ENCODE data around the gene SSBP1. TPM values are rescaled to one million over a fixed set of nuclear protein-coding genes. Genes with fewer than 3 reads are reported as not detected.
A peak's percentile ranks its signal among the peaks of the same experiment; 100 is the strongest.

SSBP1 gene
- total RNA-seq, 1 experiment from 2014 or later, result 245 TPM

GRCh38 chr7:141738592-141739013 is 445 bp downstream of the SSBP1 start:
- Mint-ChIP-seq H3K36me3 (peaks cover 41% of the 10 kb centered on the region), H3K4me1 (peaks cover 21% of the 10 kb centered on the region), H3K27me3 (ENCODE audit: low read depth) (no peaks in the 10 kb centered on the region), H3K4me3 (peak overlapping the region; percentile 95), H3K9me3 (no peaks in the 10 kb centered on the region), H3K27ac (peak overlapping the region; percentile 98)
- TF ChIP-seq NFYB (CRISPR knock-in tag; conservative IDR thresholded peaks at IDR 0.05; ENCODE audit: low read depth) (no peak), MAX (CRISPR knock-in tag; IDR thresholded peaks at IDR 0.05) (no peak), CBFB (CRISPR knock-in tag; IDR thresholded peaks at IDR 0.05; ENCODE audit: low read depth) (no peak), ATF6 (CRISPR knock-in tag; IDR thresholded peaks at IDR 0.05) (no peak), NR1H2 (CRISPR knock-in tag; IDR thresholded peaks at IDR 0.05) (no peak), ZNF263 (CRISPR knock-in tag; IDR thresholded peaks at IDR 0.05; ENCODE audit: low read depth) (no peak), MXD4 (CRISPR knock-in tag; IDR thresholded peaks at IDR 0.05; ENCODE audit: borderline replicate concordance) (no peak), FOXP1 (CRISPR knock-in tag; IDR thresholded peaks at IDR 0.05; ENCODE audit: borderline replicate concordance) (no peak), ATF3 (CRISPR knock-in tag; conservative IDR thresholded peaks at IDR 0.05) (no peak), TCF7 (CRISPR knock-in tag; IDR thresholded peaks at IDR 0.05; ENCODE audit: low read depth) (no peak), USF1 (CRISPR knock-in tag; IDR thresholded peaks at IDR 0.05) (no peak), TP53 (CRISPR knock-in tag; IDR thresholded peaks at IDR 0.05) (no peak), KAT7 (CRISPR knock-in tag; IDR thresholded peaks at IDR 0.05; ENCODE audit: borderline replicate concordance) (no peak), SMAD3 (CRISPR knock-in tag; IDR thresholded peaks at IDR 0.05; ENCODE audit: borderline replicate concordance) (no peak)
- TF ChIP-seq, protein P1, sequence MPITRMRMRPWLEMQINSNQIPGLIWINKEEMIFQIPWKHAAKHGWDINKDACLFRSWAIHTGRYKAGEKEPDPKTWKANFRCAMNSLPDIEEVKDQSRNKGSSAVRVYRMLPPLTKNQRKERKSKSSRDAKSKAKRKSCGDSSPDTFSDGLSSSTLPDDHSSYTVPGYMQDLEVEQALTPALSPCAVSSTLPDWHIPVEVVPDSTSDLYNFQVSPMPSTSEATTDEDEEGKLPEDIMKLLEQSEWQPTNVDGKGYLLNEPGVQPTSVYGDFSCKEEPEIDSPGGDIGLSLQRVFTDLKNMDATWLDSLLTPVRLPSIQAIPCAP (CRISPR knock-in tag; IDR thresholded peaks at IDR 0.05), result no peak
- TF ChIP-seq, protein P2, sequence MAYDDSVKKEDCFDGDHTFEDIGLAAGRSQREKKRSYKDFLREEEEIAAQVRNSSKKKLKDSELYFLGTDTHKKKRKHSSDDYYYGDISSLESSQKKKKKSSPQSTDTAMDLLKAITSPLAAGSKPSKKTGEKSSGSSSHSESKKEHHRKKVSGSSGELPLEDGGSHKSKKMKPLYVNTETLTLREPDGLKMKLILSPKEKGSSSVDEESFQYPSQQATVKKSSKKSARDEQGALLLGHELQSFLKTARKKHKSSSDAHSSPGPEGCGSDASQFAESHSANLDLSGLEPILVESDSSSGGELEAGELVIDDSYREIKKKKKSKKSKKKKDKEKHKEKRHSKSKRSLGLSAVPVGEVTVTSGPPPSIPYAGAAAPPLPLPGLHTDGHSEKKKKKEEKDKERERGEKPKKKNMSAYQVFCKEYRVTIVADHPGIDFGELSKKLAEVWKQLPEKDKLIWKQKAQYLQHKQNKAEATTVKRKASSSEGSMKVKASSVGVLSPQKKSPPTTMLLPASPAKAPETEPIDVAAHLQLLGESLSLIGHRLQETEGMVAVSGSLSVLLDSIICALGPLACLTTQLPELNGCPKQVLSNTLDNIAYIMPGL (CRISPR knock-in tag; IDR thresholded peaks at IDR 0.05), result no peak
- TF ChIP-seq, protein P3, sequence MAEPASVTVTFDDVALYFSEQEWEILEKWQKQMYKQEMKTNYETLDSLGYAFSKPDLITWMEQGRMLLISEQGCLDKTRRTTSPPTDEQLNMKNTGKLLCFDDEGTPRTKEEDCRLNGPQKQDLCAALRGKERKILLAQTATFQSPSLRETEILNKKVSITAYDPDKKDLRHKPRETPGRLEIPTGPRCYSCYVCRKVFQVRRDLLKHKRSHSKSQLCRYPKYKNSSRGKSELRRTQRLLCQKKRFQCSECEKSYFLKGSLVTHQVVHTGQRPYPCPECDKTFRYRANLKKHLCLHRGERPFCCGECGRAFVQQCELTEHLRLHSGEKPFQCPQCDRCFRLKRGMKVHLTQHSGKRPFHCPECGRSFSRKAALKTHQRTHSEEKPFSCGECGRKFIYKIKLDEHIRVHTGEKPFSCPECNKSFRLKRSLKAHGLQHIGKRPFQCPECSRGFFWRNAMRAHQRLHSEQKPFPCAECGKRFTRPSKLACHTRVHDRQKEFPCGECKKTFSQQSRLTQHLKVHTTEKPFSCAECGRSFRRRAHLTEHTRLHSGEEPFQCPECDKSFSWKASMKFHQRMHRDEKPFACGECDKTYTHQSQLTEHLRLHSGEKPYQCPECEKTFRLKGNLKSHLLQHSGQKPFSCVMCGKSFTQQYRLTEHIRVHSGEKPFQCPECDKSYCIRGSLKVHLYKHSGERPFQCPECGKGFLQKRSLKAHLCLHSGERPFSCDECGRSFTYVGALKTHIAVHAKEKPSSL (CRISPR knock-in tag; conservative IDR thresholded peaks at IDR 0.05), result no peak
- TF ChIP-seq, protein P4, sequence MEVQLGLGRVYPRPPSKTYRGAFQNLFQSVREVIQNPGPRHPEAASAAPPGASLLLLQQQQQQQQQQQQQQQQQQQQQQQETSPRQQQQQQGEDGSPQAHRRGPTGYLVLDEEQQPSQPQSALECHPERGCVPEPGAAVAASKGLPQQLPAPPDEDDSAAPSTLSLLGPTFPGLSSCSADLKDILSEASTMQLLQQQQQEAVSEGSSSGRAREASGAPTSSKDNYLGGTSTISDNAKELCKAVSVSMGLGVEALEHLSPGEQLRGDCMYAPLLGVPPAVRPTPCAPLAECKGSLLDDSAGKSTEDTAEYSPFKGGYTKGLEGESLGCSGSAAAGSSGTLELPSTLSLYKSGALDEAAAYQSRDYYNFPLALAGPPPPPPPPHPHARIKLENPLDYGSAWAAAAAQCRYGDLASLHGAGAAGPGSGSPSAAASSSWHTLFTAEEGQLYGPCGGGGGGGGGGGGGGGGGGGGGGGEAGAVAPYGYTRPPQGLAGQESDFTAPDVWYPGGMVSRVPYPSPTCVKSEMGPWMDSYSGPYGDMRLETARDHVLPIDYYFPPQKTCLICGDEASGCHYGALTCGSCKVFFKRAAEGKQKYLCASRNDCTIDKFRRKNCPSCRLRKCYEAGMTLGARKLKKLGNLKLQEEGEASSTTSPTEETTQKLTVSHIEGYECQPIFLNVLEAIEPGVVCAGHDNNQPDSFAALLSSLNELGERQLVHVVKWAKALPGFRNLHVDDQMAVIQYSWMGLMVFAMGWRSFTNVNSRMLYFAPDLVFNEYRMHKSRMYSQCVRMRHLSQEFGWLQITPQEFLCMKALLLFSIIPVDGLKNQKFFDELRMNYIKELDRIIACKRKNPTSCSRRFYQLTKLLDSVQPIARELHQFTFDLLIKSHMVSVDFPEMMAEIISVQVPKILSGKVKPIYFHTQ (CRISPR knock-in tag; IDR thresholded peaks at IDR 0.05), result no peak
- TF ChIP-seq, protein P5, sequence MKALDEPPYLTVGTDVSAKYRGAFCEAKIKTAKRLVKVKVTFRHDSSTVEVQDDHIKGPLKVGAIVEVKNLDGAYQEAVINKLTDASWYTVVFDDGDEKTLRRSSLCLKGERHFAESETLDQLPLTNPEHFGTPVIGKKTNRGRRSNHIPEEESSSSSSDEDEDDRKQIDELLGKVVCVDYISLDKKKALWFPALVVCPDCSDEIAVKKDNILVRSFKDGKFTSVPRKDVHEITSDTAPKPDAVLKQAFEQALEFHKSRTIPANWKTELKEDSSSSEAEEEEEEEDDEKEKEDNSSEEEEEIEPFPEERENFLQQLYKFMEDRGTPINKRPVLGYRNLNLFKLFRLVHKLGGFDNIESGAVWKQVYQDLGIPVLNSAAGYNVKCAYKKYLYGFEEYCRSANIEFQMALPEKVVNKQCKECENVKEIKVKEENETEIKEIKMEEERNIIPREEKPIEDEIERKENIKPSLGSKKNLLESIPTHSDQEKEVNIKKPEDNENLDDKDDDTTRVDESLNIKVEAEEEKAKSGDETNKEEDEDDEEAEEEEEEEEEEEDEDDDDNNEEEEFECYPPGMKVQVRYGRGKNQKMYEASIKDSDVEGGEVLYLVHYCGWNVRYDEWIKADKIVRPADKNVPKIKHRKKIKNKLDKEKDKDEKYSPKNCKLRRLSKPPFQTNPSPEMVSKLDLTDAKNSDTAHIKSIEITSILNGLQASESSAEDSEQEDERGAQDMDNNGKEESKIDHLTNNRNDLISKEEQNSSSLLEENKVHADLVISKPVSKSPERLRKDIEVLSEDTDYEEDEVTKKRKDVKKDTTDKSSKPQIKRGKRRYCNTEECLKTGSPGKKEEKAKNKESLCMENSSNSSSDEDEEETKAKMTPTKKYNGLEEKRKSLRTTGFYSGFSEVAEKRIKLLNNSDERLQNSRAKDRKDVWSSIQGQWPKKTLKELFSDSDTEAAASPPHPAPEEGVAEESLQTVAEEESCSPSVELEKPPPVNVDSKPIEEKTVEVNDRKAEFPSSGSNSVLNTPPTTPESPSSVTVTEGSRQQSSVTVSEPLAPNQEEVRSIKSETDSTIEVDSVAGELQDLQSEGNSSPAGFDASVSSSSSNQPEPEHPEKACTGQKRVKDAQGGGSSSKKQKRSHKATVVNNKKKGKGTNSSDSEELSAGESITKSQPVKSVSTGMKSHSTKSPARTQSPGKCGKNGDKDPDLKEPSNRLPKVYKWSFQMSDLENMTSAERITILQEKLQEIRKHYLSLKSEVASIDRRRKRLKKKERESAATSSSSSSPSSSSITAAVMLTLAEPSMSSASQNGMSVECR (CRISPR knock-in tag; IDR thresholded peaks at IDR 0.05; ENCODE audit: borderline replicate concordance), result no peak
- ChIA-PET POLR2A (interaction anchor here (1.0 to 1.2 kb wide), 3 partner anchors 13 to 137 kb away, joined by 3 to 6 read pairs (median 3); partner anchors contain the start of gene DENND11), CTCF (interaction anchor here (0.8 to 2.8 kb wide), 17 partner anchors 9 to 447 kb away, joined by 3 to 26 read pairs (median 5); partner anchors contain the start of genes AGK, DENND11 and TAS2R3)
- DNase-seq (ENCODE audit: low spot score), result no peak
- ATAC-seq, result peak; percentile 64

Measured in WTC11 (cell line).